Ishikawa (cell line): ENCODE data around the gene HPRT1.
A peak's percentile ranks its signal among the peaks of the same experiment; 100 is the strongest.

Experiments used
- CEBPB ChIP-seq: IDR thresholded peaks from 2 replicates; pipeline ENCODE4 v1.6.1; 2012
- CREB1 ChIP-seq: IDR thresholded peaks from 2 replicates; pipeline ENCODE4 v1.6.1; 2012; ENCODE audit warnings: low read depth
- EGR1 ChIP-seq: IDR thresholded peaks from 2 replicates; pipeline ENCODE4 v1.6.1; 2012
- EP300 ChIP-seq: IDR thresholded peaks from 2 replicates; pipeline ENCODE4 v1.6.1; 2012; ENCODE audit warnings: borderline replicate concordance
- FOXM1 ChIP-seq: IDR thresholded peaks from 2 replicates; pipeline ENCODE4 v1.6.1; 2012; ENCODE audit warnings: low read depth, borderline replicate concordance
- NFIC ChIP-seq: IDR thresholded peaks from 2 replicates; pipeline ENCODE4 v1.6.1; 2012
- RAD21 ChIP-seq: IDR thresholded peaks from 2 replicates; pipeline ENCODE4 v1.6.1; 2012; ENCODE audit warnings: low read depth
- REST ChIP-seq: IDR thresholded peaks from 2 replicates; pipeline ENCODE4 v1.6.1; 2012; ENCODE audit warnings: low read depth, mild to moderate bottlenecking
- TAF1 ChIP-seq: IDR thresholded peaks from 2 replicates; pipeline ENCODE4 v1.6.1; 2012; ENCODE audit warnings: low read depth, mild to moderate bottlenecking
- TCF12 ChIP-seq: IDR thresholded peaks from 2 replicates; pipeline ENCODE4 v1.6.1; 2012; ENCODE audit warnings: low read depth
- TEAD4 ChIP-seq: IDR thresholded peaks from 2 replicates; pipeline ENCODE4 v1.6.1; 2012
- USF1 ChIP-seq: IDR thresholded peaks from 2 replicates; pipeline ENCODE4 v1.6.1; 2012
- YY1 ChIP-seq: IDR thresholded peaks from 2 replicates; pipeline ENCODE4 v1.6.1; 2012; ENCODE audit warnings: low read depth
- ZBTB7A ChIP-seq: IDR thresholded peaks from 2 replicates; pipeline ENCODE4 v1.6.1; 2012; ENCODE audit warnings: low read depth
- TF ChIP-seq, protein P1 (sequence below): IDR thresholded peaks from 2 replicates; pipeline ENCODE4 v1.6.1; 2012

HPRT1 gene

GRCh38 chrX:134520860-134521390 is 61.0 kb downstream of the HPRT1 start:
- TF ChIP-seq RAD21 (peak; percentile 70), USF1 (no peak)

- TF ChIP-seq TCF12 = no peak
Observed at GRCh38 chrX:134524181-134524580, 64.2 kb downstream of the HPRT1 start.

- TF ChIP-seq CEBPB (no peak), FOXM1 (no peak), TEAD4 (no peak), TCF12 (no peak), CREB1 (no peak), EP300 (no peak), ZBTB7A (no peak), EGR1 (no peak), REST (no peak), TAF1 (no peak), YY1 (no peak), NFIC (no peak), RAD21 (no peak), USF1 (no peak)
- TF ChIP-seq, protein P1, sequence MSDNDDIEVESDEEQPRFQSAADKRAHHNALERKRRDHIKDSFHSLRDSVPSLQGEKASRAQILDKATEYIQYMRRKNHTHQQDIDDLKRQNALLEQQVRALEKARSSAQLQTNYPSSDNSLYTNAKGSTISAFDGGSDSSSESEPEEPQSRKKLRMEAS = no peak
Observed at GRCh38 chrX:134525086-134525792, 65.3 kb downstream of the HPRT1 start.

DNA sequence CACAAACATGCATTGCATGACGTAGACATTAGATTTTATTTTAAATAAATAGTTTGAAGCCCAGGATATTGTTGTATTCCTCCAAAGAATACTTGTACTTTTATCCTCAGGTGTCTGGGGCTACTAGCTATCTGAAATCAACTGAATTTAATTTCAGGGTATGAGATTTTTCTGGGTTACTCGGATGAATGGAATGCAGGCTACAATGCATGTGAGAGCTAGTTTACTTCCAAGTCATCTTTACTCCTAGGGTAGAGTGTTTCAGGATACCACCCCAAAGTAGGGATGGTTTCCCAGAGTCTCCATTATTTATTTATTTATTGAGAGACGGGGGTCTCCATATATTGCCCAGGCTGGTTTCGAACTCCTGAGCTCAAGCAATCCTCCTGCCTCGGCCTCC is 66.4 kb downstream of the HPRT1 start:
- TF ChIP-seq, protein P1 = no peak
- TF ChIP-seq YY1 (no peak), TAF1 (no peak), EP300 (no peak), FOXM1 (no peak), REST (no peak), ZBTB7A (no peak), TEAD4 (no peak), EGR1 (no peak), NFIC (no peak), RAD21 (no peak), CREB1 (no peak), TCF12 (no peak), CEBPB (no peak)

DNA sequence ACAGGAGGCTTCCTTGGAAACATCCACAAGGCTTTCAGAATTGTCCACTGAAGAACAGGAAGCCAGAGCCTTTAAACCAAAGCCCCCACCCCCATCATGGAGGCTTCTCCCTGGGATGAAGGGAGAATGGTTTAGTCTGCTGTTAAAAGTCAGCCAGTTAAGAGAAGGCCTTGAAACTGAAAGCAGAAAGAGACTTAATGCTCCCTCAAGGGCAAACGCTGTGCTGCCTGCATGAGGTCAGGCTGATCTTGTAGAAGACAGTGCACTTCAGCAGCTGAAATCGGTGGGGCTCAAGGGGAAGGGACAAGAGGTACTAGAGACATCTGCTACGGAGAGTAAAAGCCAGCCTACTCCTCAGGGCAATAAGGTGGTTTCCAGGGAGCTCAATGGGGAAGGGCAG is 69.0 kb downstream of the HPRT1 start:
- TF ChIP-seq ZBTB7A (no peak), CREB1 (no peak), CEBPB (no peak), TEAD4 (no peak), NFIC (no peak), USF1 (no peak), YY1 (no peak), TCF12 (no peak), REST (no peak), TAF1 (no peak), FOXM1 (no peak), EP300 (no peak), RAD21 (no peak), EGR1 (no peak)
- TF ChIP-seq, protein P1 = no peak
